ENCODE results near the gene EEA1. TPM values are rescaled to one million over a fixed set of nuclear protein-coding genes. Genes with fewer than 3 reads are reported as not detected.

EEA1 gene
- total RNA-seq, 1 experiment from 2014 or later, result 27.4 TPM

DNA sequence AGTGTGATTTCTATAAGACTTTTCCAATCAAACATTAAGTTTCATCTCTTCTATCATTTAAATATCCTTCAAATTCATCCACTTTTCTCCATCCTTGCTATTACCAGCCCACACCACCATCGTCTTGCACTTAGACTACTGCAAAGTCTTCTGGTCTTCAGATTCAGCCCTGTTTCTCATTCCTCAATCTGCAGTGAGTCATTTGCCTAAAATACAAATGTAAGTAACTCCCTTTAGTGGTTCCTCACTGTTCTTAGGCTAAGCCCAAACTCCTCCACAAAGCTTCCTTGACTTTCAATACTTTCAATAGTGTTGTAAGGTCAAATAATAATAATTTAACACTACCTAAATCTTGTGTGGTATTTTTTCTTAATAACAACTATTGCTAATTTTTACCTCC, 143.1 kb downstream of the EEA1 start:
- Mint-ChIP-seq H3K36me3 (ENCODE audit: insufficient read depth, unreplicated experiment) (no peaks in the 10 kb centered on the region), H3K27ac (ENCODE audit: unreplicated experiment) (no peak overlapping the region), H3K9me3 (ENCODE audit: low read depth, unreplicated experiment) (peaks cover 2% of the 10 kb centered on the region), H3K27me3 (ENCODE audit: unreplicated experiment) (no peaks in the 10 kb centered on the region), H3K4me3 (ENCODE audit: low read depth, unreplicated experiment) (no peak overlapping the region), H3K4me1 (ENCODE audit: low read depth, unreplicated experiment) (peaks cover 15% of the 10 kb centered on the region)
- CTCF ChIA-PET, result no interaction called here
- intact Hi-C loops (cut with micrococcal nuclease; ENCODE audit: unreplicated experiment), result loop anchor here (5.0 kb wide), 2 partner anchors 141 to 186 kb away; partner anchors contain the start of gene EEA1
- TF ChIP-seq, protein P1, sequence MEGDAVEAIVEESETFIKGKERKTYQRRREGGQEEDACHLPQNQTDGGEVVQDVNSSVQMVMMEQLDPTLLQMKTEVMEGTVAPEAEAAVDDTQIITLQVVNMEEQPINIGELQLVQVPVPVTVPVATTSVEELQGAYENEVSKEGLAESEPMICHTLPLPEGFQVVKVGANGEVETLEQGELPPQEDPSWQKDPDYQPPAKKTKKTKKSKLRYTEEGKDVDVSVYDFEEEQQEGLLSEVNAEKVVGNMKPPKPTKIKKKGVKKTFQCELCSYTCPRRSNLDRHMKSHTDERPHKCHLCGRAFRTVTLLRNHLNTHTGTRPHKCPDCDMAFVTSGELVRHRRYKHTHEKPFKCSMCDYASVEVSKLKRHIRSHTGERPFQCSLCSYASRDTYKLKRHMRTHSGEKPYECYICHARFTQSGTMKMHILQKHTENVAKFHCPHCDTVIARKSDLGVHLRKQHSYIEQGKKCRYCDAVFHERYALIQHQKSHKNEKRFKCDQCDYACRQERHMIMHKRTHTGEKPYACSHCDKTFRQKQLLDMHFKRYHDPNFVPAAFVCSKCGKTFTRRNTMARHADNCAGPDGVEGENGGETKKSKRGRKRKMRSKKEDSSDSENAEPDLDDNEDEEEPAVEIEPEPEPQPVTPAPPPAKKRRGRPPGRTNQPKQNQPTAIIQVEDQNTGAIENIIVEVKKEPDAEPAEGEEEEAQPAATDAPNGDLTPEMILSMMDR (IDR thresholded peaks at IDR 0.05; ENCODE audit: unreplicated experiment), result no peak
- BruUV-seq (replicated peaks), result no TSS peak
- no peak for DNase-seq

DNA sequence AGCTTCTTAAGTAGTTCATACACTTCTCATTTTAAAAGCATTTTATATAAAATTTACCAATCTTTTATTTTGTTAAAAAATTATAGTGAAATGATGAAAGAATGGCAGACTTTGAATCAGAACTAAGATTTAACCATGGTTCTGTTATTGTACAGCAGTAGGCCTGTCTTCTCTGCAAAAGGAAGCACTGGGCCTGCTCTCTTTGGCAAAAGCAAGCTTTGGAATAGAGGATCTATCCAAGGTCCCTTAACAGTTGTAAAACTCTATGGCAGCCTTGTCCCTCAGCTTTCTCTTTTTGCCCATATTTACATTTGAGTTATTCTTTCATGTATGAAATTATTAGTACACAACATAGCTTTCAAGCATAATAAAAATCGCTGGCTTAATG, 143.5 kb downstream of the EEA1 start:
- intact Hi-C loops (cut with micrococcal nuclease; ENCODE audit: unreplicated experiment), result loop anchor here (1.0 to 5.0 kb wide), 5 partner anchors 142 to 634 kb away; partner anchors contain the start of gene EEA1
- Mint-ChIP-seq H3K4me3 (ENCODE audit: low read depth, unreplicated experiment) (no peak overlapping the region), H3K36me3 (ENCODE audit: insufficient read depth, unreplicated experiment) (no peaks in the 10 kb centered on the region), H3K27ac (ENCODE audit: unreplicated experiment) (no peak overlapping the region), H3K27me3 (ENCODE audit: unreplicated experiment) (no peaks in the 10 kb centered on the region), H3K4me1 (ENCODE audit: low read depth, unreplicated experiment) (peaks cover 15% of the 10 kb centered on the region), H3K9me3 (ENCODE audit: low read depth, unreplicated experiment) (peaks cover 2% of the 10 kb centered on the region)
- CTCF ChIA-PET, result no interaction called here
- TF ChIP-seq, protein P1 (IDR thresholded peaks at IDR 0.05; ENCODE audit: unreplicated experiment), result no peak
- no peak for DNase-seq
- BruUV-seq (replicated peaks), result no TSS peak

DNA sequence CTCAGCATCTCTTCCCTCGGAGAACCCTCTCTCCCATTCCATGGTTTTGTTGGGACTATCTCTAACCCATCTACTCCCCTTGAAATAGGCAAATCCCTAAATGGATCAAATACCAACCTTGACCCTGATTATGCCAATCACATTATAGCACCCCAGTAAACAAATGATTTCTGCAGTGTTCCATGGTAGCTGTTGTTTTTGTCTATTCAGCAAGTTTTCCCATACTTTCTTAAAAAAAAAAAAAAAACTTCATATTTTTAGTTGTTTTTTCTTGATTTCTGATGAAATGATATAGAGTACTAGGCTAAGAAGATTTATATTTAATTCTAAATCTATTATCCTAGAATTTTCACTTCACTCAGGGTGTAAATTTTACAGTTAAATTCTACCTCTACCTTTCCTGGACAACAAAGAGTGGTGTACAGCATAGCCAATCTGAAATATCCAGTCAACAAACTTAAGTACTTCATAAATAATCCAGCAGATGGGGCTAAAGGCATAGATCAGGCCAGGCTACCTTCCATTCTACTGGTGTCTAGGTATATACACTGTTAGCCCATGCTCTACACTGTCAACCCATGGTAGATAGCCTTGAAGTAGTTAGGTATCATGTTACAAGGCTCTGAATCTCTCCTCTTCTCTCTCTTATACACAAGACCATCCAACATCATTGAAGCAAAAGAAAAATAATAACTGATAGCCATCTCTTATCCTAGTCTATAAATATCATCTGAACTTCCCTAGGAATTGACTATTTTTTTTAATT, 144.1 kb downstream of the EEA1 start:
- no peaks in the 10 kb centered on the region for H3K9me3 Mint-ChIP-seq (ENCODE audit: low read depth, unreplicated experiment)
- CTCF ChIA-PET, result interaction anchor here (0.6 kb wide), 1 partner anchor 649 kb away, joined by 7 read pairs; no protein-coding TSS in a partner anchor
- H3K27me3 Mint-ChIP-seq (ENCODE audit: unreplicated experiment), result no peaks in the 10 kb centered on the region
- BruUV-seq (replicated peaks), result no TSS peak
- TF ChIP-seq, protein P1 (IDR thresholded peaks at IDR 0.05; ENCODE audit: unreplicated experiment), result peak; percentile 66
- peak; percentile 45 for DNase-seq
- no peak overlapping the region for H3K4me3 Mint-ChIP-seq (ENCODE audit: low read depth, unreplicated experiment)
- no peak overlapping the region for H3K27ac Mint-ChIP-seq (ENCODE audit: unreplicated experiment)
- intact Hi-C loops (cut with micrococcal nuclease; ENCODE audit: unreplicated experiment), result loop anchor here (1.0 to 5.0 kb wide), 5 partner anchors 142 to 634 kb away; partner anchors contain the start of gene EEA1
- peaks cover 15% of the 10 kb centered on the region for H3K4me1 Mint-ChIP-seq (ENCODE audit: low read depth, unreplicated experiment)
- no peaks in the 10 kb centered on the region for H3K36me3 Mint-ChIP-seq (ENCODE audit: insufficient read depth, unreplicated experiment)

DNA sequence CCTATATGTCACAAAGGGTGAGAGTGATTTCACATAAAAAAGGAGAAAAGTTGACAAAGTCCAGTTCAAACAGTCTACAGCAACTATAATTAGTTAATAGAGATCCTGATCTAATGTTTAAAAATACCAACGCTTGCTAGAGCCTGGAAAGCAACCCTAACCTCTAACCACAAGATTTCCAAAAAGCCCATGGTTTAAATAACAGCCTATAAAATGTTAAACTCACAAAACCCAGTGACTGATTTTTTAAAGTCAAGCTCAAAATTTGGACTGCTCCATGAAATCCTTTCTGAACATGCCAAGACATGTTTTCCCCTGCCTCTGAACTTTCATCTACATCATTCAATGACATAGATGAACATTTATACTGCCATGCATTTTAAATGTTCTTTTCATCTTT, 144.7 kb downstream of the EEA1 start:
- no TSS peak for BruUV-seq (replicated peaks)
- Mint-ChIP-seq H3K36me3 (ENCODE audit: insufficient read depth, unreplicated experiment) (no peaks in the 10 kb centered on the region), H3K27ac (ENCODE audit: unreplicated experiment) (no peak overlapping the region), H3K4me1 (ENCODE audit: low read depth, unreplicated experiment) (peaks cover 15% of the 10 kb centered on the region), H3K27me3 (ENCODE audit: unreplicated experiment) (no peaks in the 10 kb centered on the region), H3K4me3 (ENCODE audit: low read depth, unreplicated experiment) (no peak overlapping the region), H3K9me3 (ENCODE audit: low read depth, unreplicated experiment) (no peaks in the 10 kb centered on the region)
- CTCF ChIA-PET, result interaction anchor here (0.6 kb wide), 1 partner anchor 650 kb away, joined by 7 read pairs; no protein-coding TSS in a partner anchor
- TF ChIP-seq, protein P1 (IDR thresholded peaks at IDR 0.05; ENCODE audit: unreplicated experiment), result no peak
- intact Hi-C loops (cut with micrococcal nuclease; ENCODE audit: unreplicated experiment), result loop anchor here (2.0 kb wide), 1 partner anchor 612 kb away; no protein-coding TSS in a partner anchor
- no peak for DNase-seq

Data from Calu3 (cell line).